HL-60 (cell line): ENCODE data around the gene SMC6.

Experiments
- DNase-seq, 2 experiments: peaks; one replicate each; pipeline ENCODE4 v3.0.0-alpha.2; 2010 to 2020; ENCODE audit warnings: low read depth in 1 of 2, low spot score in 1 of 2
- H3K27ac ChIP-seq: fragments of 250-450 bp; sonication (Bioruptor Pico); replicated peaks from 2 replicates; pipeline ENCODE4 v1.5.1; 2020; ENCODE audit warnings: mild to moderate bottlenecking, moderate library complexity
- H3K27me3 ChIP-seq: fragments of 250-450 bp; sonication (Bioruptor Pico); 2 replicates; pipeline ENCODE4 v1.5.1; 2021; ENCODE audit warnings: mild to moderate bottlenecking, moderate library complexity; ENCODE audit not compliant: insufficient read depth, poor library complexity, severe bottlenecking
- H3K4me3 ChIP-seq: replicated peaks from 2 replicates; pipeline ENCODE4 v1.5.1; 2011; ENCODE audit warnings: mild to moderate bottlenecking, control low read depth, low read length; ENCODE audit not compliant: insufficient read depth
- GABPA ChIP-seq: IDR thresholded peaks from 2 replicates; pipeline ENCODE4 v1.6.1; 2012; ENCODE audit warnings: low read depth
- POLR2AphosphoS5 ChIP-seq: IDR thresholded peaks from 2 replicates; pipeline ENCODE4 v1.6.1; 2012; ENCODE audit warnings: low read depth
- SPI1 ChIP-seq: IDR thresholded peaks from 2 replicates; pipeline ENCODE4 v1.6.1; 2012; ENCODE audit warnings: low read depth, mild to moderate bottlenecking, borderline replicate concordance
- TF ChIP-seq, protein P1 (sequence below): IDR thresholded peaks from 2 replicates; pipeline ENCODE4 v1.6.1; 2012; ENCODE audit warnings: low read depth; ENCODE audit not compliant: insufficient replicate concordance
- TF ChIP-seq, protein P2 (sequence below): IDR thresholded peaks from one replicate; pipeline ENCODE4 v1.5.1; 2011; ENCODE audit warnings: low read length, control low read depth, inconsistent platforms; ENCODE audit not compliant: insufficient read depth

Gene SMC6

DNA sequence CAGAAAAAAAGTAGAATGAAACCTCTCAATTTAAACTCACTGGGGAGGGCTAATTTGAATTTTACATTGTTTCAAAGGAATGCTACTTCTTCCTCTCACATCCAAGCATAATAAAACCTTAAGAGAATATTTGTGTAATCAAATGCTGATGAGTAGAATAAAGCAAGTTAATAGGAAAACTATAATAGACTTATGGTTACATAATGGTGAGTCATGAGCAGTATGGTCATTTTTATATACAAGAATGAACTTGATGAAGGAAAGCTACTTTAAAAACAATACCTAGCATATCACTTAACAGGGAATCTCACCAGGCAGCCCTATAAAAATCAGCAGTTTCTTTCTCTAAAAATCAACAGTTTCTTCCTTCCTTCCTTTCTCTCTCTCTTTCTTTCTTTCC is 132.8 kb downstream of the SMC6 start:
- no peak for DNase-seq
- no peak overlapping the region for H3K4me3 ChIP-seq
- no peaks in the 10 kb centered on the region for H3K27me3 ChIP-seq
- TF ChIP-seq, protein P1, sequence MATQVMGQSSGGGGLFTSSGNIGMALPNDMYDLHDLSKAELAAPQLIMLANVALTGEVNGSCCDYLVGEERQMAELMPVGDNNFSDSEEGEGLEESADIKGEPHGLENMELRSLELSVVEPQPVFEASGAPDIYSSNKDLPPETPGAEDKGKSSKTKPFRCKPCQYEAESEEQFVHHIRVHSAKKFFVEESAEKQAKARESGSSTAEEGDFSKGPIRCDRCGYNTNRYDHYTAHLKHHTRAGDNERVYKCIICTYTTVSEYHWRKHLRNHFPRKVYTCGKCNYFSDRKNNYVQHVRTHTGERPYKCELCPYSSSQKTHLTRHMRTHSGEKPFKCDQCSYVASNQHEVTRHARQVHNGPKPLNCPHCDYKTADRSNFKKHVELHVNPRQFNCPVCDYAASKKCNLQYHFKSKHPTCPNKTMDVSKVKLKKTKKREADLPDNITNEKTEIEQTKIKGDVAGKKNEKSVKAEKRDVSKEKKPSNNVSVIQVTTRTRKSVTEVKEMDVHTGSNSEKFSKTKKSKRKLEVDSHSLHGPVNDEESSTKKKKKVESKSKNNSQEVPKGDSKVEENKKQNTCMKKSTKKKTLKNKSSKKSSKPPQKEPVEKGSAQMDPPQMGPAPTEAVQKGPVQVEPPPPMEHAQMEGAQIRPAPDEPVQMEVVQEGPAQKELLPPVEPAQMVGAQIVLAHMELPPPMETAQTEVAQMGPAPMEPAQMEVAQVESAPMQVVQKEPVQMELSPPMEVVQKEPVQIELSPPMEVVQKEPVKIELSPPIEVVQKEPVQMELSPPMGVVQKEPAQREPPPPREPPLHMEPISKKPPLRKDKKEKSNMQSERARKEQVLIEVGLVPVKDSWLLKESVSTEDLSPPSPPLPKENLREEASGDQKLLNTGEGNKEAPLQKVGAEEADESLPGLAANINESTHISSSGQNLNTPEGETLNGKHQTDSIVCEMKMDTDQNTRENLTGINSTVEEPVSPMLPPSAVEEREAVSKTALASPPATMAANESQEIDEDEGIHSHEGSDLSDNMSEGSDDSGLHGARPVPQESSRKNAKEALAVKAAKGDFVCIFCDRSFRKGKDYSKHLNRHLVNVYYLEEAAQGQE, result no peak
- TF ChIP-seq, protein P2, sequence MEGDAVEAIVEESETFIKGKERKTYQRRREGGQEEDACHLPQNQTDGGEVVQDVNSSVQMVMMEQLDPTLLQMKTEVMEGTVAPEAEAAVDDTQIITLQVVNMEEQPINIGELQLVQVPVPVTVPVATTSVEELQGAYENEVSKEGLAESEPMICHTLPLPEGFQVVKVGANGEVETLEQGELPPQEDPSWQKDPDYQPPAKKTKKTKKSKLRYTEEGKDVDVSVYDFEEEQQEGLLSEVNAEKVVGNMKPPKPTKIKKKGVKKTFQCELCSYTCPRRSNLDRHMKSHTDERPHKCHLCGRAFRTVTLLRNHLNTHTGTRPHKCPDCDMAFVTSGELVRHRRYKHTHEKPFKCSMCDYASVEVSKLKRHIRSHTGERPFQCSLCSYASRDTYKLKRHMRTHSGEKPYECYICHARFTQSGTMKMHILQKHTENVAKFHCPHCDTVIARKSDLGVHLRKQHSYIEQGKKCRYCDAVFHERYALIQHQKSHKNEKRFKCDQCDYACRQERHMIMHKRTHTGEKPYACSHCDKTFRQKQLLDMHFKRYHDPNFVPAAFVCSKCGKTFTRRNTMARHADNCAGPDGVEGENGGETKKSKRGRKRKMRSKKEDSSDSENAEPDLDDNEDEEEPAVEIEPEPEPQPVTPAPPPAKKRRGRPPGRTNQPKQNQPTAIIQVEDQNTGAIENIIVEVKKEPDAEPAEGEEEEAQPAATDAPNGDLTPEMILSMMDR, result no peak
- TF ChIP-seq GABPA, result no peak
- TF ChIP-seq POLR2AphosphoS5, result no peak
- TF ChIP-seq SPI1, result no peak
- no peak overlapping the region for H3K27ac ChIP-seq

DNA sequence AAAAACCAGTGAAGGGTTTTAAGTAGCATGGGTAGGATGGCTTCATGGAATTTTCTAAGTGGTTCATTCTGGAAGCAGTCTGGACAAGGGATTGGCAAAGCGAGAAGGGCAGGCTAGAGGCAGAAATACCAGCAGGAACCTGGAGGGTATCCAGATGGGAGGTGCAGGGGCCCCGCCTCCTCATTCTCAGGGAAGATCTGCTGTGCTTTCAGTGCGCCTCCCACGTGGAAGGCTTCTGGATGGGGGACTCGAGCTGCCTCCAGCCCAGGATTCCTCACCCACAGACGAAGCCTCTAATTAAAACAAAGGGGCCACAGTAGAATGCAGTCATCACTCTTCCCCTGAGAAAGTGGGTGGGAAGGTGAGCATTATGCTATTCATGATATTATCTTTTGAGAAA is 133.3 kb downstream of the SMC6 start:
- no peak overlapping the region for H3K4me3 ChIP-seq
- no peaks in the 10 kb centered on the region for H3K27me3 ChIP-seq
- no peak for DNase-seq
- no peak overlapping the region for H3K27ac ChIP-seq
- TF ChIP-seq, protein P1, result no peak
- TF ChIP-seq GABPA (no peak), POLR2AphosphoS5 (no peak), SPI1 (no peak)
- TF ChIP-seq, protein P2, result no peak

- DNase-seq, result no peak
- H3K27ac ChIP-seq, result no peak overlapping the region
- no peak overlapping the region for H3K4me3 ChIP-seq
- TF ChIP-seq SPI1 (no peak), POLR2AphosphoS5 (no peak), GABPA (no peak)
- TF ChIP-seq, protein P2, result no peak
- TF ChIP-seq, protein P1, result no peak
- H3K27me3 ChIP-seq, result no peaks in the 10 kb centered on the region
Measured at GRCh38 chr2:17617955-17618354, 135.7 kb downstream of the SMC6 start.
